NCI-H146 treated with DMSO at 0.1 percent for 48 hours (cell line): Measurements from ENCODE around the gene SOX21.

Source experiments
- DNase-seq: peaks from one replicate; lab custom pipeline; 2025; ENCODE audit not compliant: unreplicated experiment; lab: John Stamatoyannopoulos, UW

The SOX21 gene

GRCh38 chr13:94709001-94709834 lies 3.1 kb downstream of the SOX21 start:
- no peak for DNase-seq

DNA sequence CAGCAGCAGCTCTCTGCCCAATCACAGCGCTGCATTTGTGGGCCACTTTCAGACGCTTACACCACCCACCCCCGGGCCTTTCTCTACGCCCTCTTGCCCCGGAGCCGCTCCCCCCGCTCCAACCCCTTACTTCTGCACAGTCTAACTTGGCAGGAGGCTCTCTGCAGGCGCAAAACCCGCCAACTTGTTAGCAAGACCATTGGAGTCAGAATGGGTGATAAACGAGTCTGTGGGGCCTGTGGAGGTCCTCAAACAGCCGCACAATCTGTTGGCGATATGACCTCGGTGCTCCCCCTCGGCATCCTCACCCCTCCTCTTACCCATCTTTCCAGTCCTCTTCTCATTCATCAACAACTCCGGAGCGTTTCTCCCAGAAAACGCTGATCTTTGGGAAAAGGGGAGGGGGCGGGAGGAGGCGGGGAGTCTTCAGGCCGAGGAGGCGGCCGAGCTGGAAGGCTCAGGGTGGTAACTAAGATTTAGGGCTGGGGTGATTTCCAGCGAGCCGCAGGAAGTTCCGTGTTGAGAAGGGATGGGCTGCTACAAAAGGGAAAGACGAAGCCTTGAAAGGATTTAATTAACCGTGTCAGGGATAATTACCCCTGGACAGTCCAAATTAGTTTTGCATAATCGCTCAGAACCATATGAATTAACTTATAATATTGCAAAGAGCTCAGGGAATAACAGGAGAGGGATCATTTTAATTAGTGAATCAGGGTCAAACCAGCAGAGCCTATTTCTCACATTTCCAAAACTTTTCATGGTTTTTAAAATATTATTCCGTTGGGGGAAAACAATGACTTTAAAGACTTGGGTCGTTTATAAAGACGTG lies 4.1 kb downstream of the SOX21 start:
- peak; percentile 31 for DNase-seq

- peak; percentile 26 for DNase-seq
Measured at GRCh38 chr13:94707400-94708021, 4.8 kb downstream of the SOX21 start.

- DNase-seq, result no peak
Measured at GRCh38 chr13:94706843-94707399, 5.4 kb downstream of the SOX21 start.

GRCh38 chr13:94706101-94706842 lies 6.1 kb downstream of the SOX21 start:
- peak; percentile 95 for DNase-seq

DNA sequence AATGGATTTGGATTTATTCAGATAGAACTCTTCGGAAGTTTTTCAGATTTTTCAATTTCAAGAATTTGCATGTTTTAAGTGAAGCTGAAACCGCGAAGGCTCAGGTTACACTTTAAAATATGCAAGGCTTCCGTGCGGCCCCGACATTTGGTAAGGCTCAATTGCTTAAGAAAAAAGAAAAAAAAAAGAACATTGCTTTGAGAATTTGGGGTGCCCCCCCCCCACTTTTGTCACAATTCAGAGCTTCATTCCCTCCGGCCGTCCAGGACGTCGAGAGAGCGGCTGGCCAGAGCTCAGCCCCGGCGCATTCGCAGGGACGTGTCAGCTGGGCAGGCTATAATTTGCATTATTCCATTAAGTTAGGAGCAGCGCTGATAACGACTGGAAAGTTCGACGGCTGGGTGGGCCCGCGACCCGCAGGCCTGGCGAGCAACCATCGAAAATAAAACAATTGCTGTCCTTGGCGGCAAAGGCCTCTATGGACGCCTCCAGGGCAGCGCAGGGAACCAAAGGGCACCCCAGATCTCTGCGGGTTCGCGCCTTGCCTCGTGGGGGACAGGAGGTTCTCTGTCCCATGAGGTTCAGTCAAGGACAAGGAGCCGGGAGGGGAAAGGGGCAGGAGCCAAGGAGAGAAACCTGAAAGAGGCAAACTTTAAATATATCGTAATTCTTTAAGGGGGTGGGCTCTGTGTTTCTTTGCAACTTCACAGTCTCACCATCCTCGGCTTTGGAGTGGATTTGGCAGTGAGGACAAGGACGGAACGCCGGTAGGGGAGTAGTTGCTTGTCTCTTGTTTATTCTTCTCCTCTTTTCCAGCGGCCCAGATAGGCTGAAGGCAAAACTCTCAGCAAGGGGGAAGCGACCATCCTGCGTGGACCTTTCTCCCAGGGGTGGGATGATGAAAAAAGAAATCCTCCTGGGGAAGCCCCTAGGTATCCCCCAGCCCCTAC lies 7.0 kb downstream of the SOX21 start:
- no peak for DNase-seq

DNA sequence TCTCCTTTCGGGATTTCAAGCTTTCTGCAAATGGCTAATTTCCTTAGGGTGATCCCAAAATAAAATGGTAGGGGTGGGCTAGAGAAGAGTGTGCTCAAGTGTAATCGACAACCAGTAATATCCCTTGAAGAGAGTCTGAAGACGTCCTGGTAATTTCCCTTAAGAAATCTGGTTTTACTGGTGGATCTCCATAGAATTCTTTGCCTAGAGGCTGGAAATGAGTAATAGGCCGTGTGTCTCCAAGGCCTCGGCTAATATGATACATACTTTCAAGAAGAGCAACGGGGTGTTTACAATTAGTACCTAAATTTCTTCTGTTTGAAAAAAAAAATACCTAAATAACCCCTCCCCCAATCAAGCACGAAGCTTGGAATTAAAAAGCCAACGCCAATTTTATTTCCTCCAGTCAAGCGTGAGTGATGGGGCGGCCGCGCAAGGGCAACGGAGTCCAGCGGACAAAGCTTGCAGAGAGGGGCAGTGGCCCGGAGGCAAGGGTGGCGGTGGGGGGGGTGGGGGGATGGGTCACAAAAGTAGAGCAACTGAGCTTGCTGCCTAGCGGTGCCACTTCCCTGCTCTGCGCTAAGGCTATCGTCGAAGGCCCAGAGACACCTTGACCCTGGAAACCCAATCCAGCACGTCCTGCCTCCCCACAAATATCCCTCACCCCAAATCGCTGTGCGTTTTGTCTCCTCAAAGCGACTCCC lies 7.8 kb downstream of the SOX21 start:
- no peak for DNase-seq

GRCh38 chr13:94703721-94704314 lies 8.5 kb downstream of the SOX21 start:
- DNase-seq, result no peak

GRCh38 chr13:94703271-94703670 lies 9.1 kb downstream of the SOX21 start:
- DNase-seq, result no peak

GRCh38 chr13:94702181-94703041 lies 9.9 kb downstream of the SOX21 start:
- DNase-seq, result no peak

DNA sequence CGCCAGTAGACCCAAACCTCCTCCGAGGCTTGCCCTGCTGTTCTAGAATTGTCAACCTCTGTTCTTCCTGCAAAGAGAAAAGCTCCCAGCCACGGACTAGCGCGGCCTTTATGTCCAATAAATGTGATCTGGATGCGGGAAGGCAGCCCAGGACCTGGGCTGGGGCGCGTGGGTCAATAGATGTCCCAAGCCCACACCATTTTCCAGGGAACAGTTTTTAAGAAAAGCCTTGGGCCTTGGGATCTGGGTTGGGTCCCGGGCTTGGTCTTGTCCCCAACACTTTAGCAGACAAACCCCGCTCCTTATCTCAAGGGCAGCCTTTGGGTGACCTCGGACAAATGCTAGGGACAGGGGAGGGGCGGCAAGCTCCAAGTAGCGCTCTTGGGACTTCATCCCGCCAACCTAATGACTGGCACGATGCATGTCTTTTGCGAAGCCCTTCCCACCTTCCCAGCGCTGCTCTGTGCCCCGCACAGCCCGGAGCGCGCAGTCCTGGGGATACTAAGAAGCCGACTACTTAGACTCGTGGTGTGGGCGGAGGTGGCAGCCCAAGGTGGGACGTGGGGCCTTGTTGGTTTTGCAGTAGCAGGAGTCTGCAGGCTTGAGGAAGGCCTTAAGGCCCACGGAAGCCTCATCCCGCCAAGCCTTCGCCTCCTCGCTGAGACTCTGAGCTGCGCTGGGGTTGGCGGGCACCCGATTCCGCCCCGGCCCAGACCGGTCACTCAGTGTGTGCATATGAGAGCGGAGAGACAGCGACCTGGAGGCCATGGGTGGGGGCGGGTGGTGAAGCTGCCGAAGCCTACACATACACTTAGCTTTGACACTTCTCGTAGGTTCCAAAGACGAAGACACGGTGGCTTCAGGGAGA lies 10.8 kb downstream of the SOX21 start:
- DNase-seq, result no peak

DNA sequence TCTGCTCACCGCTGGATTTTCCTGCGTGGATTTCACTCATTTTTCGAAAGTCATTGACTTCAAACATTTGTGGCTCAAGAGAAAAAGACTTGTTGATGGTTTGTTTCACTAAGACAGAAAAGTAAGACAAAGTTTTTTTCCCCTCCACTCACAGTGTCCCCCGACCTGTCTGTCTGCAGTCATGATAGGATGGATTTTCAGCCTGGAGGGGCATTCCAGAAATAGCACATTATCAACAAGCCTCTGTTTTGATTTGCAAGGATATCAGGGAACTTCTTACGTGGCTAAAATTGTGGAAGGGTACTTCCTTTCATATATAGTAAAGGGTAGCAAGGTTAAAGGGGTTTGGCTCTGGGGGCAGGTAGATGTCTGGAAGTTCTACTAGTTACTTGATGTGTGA lies 11.8 kb downstream of the SOX21 start:
- DNase-seq, result no peak

DNA sequence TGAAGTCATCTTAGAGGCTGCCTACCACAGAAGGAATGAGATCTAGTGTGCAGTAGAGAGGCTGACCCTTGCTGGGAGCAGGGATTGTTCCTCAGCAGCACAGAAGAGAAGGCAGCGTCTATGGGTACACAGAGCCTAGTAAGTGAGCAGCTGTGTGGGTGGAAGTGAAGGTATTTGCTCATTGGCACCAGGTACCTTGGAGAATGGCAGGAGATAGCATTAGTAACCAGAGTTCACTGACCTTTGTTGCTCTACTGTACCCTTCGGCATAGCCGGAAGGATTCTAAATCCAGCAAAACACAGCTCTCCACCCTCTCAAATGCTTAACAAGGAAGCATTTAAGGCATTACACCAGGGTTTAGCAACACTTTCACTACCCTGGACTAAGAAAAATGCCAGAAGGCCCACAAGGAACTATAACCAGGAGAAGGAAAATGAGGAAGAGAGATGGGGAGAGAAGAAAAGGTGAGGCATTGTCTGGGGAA lies 12.3 kb downstream of the SOX21 start:
- DNase-seq, result no peak

DNA sequence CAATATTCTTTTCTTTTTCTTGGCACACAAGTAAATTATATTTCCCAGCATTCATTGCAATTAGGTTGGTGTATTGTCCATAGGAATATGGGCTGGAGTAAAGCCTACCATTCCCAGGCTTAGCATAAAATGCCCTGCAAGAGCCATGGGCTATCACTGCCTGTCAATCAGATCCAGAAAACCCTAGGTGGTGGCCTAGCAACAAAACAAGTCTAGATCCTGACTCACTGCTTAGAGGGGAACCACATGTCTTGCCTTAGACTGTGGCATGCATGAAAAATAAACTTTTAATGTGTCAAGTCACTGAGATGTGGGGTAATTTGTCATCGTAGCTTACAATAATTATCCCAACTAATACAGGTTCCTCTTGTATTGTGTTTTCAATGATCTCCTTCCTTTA lies 16.2 kb downstream of the SOX21 start:
- no peak for DNase-seq

DNA sequence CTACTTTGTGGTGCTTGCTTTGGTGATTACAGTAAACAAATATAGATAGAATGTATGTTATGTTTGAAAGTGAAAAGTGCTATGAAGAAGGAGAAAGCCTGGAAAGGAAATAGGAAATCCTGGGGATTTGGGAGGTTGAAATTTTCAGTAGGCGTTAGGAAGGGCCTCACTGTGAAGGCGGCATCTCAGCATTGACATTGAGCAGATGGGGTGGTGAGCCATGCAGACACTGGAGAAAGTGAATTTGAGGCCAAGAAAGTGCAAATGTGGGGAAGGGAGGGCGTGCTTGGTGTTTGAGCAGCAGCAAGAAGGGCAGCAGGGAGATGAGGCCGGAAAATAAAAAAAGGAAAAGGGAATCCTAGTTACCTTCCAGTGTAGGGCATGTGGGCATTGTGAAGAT lies 20.3 kb downstream of the SOX21 start:
- DNase-seq, result no peak

DNA sequence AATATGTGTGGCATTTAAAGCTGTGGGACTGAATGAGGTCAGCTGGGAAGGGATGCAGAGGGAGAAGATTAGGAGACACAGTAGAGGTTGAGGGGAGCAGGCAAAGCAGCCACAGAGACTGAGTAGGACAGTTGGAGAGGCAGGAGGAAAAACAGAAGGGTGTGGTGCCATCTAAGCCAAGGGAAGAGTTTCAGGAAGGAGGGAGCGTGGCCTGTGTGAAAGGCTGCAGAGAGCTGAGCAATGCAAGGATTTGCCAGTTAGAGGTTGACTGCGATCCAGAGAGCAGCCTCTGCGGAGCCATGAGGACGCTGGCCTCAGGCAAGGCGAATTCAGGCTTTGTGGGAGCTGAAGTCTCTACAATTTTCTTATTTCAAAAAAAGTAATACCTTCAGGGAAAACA lies 28.9 kb downstream of the SOX21 start:
- DNase-seq, result no peak

DNA sequence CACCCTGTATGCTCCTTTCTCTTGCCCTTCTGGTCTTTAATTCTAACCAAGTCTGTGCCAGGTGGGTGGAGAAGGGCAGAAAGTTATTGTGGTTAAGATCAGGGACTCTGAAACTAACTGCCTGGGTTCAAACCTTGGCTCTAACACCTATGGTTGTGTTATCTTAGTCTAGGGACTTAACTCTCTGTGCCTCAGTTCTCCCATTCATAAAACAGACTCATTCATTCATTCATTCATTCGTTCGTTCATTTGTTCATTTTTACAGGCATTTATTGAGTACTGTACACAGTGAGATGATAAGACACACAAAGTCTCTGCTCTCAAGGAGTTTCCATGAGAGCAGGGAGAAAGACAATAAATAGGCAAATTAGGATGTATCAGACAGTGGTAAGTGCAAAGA lies 30.1 kb downstream of the SOX21 start:
- no peak for DNase-seq
